Measurements from ENCODE around the gene REP15. TPM values are rescaled to one million over a fixed set of nuclear protein-coding genes. Genes with fewer than 3 reads are reported as not detected.

REP15 gene
- total RNA-seq, 2 experiments from 2014 or later = not detected

- DNase-seq (ENCODE audit: low spot score) = no peak
- Histone ChIP-seq H4K20me1 (ENCODE audit: insufficient read depth, low read length) (no peaks in the 10 kb centered on the region), H3K4me2 (ENCODE audit: low read length) (no peak overlapping the region), H3K36me3 (ENCODE audit: insufficient read depth, low read length) (no peaks in the 10 kb centered on the region), H3K27ac (ENCODE audit: low read depth, low read length, poor library complexity, severe bottlenecking) (no peak overlapping the region), H3K4me3 (ENCODE audit: low read depth, low read length, poor library complexity, severe bottlenecking) (no peak overlapping the region), H3K4me1 (ENCODE audit: insufficient read depth, low read length, poor library complexity, severe bottlenecking) (no peaks in the 10 kb centered on the region), H3K9me3 (ENCODE audit: low read length) (no peaks in the 10 kb centered on the region), H2AFZ (ENCODE audit: low read length) (no peak overlapping the region), H3K79me2 (ENCODE audit: insufficient read depth, low read depth, low read length) (no peaks in the 10 kb centered on the region), H3K9me2 (ENCODE audit: insufficient read depth, low read length) (no peaks in the 10 kb centered on the region)
- BruUV-seq (replicated peaks) = no TSS peak
- ChIA-PET CTCF (ENCODE audit: unreplicated experiment) (no interaction called here), POLR2A (no interaction called here)
- TF ChIP-seq CTCF (conservative IDR thresholded peaks at IDR 0.05; ENCODE audit: low read length) = no peak
- TF ChIP-seq EZH2phosphoT487 (IDR thresholded peaks at IDR 0.05; ENCODE audit: borderline replicate concordance, low read depth, low read length) = no peak
- intact Hi-C loops (cut with micrococcal nuclease; ENCODE audit: unreplicated experiment) = no loop called here
These were observed 2.8 kb upstream of the REP15 start for GRCh38 chr12:27693403-27693802.

- CTCF ChIA-PET (ENCODE audit: unreplicated experiment) = no interaction called here
- H3K9me2 ChIP-seq (ENCODE audit: insufficient read depth, low read length) = no peaks in the 10 kb centered on the region
- H3K36me3 ChIP-seq (ENCODE audit: insufficient read depth, low read length) = no peaks in the 10 kb centered on the region
- POLR2A ChIA-PET = interaction anchor here (0.7 kb wide), 1 partner anchor 260 kb away, joined by 3 read pairs; no protein-coding TSS in a partner anchor
- no peaks in the 10 kb centered on the region for H3K79me2 ChIP-seq (ENCODE audit: insufficient read depth, low read depth, low read length)
- no peak overlapping the region for H3K27ac ChIP-seq (ENCODE audit: low read depth, low read length, poor library complexity, severe bottlenecking)
- no TSS peak for BruUV-seq (replicated peaks)
- no peak for DNase-seq (ENCODE audit: low spot score)
- H3K4me1 ChIP-seq (ENCODE audit: insufficient read depth, low read length, poor library complexity, severe bottlenecking) = no peaks in the 10 kb centered on the region
- H3K9me3 ChIP-seq (ENCODE audit: low read length) = no peaks in the 10 kb centered on the region
- H4K20me1 ChIP-seq (ENCODE audit: insufficient read depth, low read length) = no peaks in the 10 kb centered on the region
- TF ChIP-seq EZH2phosphoT487 (IDR thresholded peaks at IDR 0.05; ENCODE audit: borderline replicate concordance, low read depth, low read length) (no peak), CTCF (conservative IDR thresholded peaks at IDR 0.05; ENCODE audit: low read length) (no peak)
- H3K4me3 ChIP-seq (ENCODE audit: low read depth, low read length, poor library complexity, severe bottlenecking) = no peak overlapping the region
- H2AFZ ChIP-seq (ENCODE audit: low read length) = no peak overlapping the region
- intact Hi-C loops (cut with micrococcal nuclease; ENCODE audit: unreplicated experiment) = no loop called here
- no peak overlapping the region for H3K4me2 ChIP-seq (ENCODE audit: low read length)
These were observed 523 bp upstream of the REP15 start for GRCh38 chr12:27695556-27696292.

DNA sequence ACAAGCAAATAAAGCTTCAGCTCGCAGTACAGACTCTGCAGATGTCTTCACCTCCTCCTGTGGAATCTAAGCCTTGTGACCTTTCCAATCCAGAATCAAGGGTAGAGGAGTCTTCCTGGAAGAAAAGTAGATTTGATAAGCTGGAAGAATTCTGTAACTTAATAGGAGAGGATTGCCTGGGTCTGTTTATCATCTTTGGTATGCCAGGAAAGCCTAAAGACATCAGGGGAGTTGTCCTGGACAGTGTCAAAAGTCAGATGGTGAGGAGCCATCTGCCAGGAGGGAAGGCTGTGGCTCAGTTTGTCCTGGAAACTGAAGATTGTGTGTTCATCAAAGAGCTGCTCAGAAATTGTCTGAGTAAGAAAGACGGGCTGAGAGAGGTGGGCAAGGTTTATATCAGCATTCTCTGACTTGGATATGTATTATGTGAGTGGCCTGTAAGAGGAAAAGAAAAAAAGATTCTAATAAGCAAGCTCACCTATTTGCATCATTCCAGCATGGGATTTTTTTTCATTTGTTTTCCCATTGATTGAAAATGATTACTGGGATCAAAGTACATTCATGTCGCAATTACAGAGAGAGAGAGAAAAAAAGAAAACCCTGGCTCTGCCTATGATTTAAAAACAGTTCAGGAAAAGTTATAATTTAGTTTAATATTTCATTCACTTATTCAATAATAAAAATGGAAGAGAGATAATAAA lies 767 bp downstream of the REP15 start:
- ChIA-PET CTCF (ENCODE audit: unreplicated experiment) (no interaction called here), POLR2A (interaction anchor here (0.7 to 0.8 kb wide), 2 partner anchors 261 to 721 kb away, joined by 3 read pairs; no protein-coding TSS in a partner anchor)

More for the DNA sequence above, 767 bp downstream of the REP15 start:
- H3K4me3 ChIP-seq (ENCODE audit: low read depth, low read length, poor library complexity, severe bottlenecking) = no peak overlapping the region
- no peak for DNase-seq (ENCODE audit: low spot score)
- no peaks in the 10 kb centered on the region for H4K20me1 ChIP-seq (ENCODE audit: insufficient read depth, low read length)
- no peaks in the 10 kb centered on the region for H3K9me3 ChIP-seq (ENCODE audit: low read length)
- no TSS peak for BruUV-seq (replicated peaks)
- no peaks in the 10 kb centered on the region for H3K4me1 ChIP-seq (ENCODE audit: insufficient read depth, low read length, poor library complexity, severe bottlenecking)
- H3K9me2 ChIP-seq (ENCODE audit: insufficient read depth, low read length) = no peaks in the 10 kb centered on the region
- no peak for TF ChIP-seq EZH2phosphoT487 (IDR thresholded peaks at IDR 0.05; ENCODE audit: borderline replicate concordance, low read depth, low read length)
- no peak for TF ChIP-seq CTCF (conservative IDR thresholded peaks at IDR 0.05; ENCODE audit: low read length)
- H3K79me2 ChIP-seq (ENCODE audit: insufficient read depth, low read depth, low read length) = no peaks in the 10 kb centered on the region
- H3K4me2 ChIP-seq (ENCODE audit: low read length) = no peak overlapping the region
- H3K36me3 ChIP-seq (ENCODE audit: insufficient read depth, low read length) = no peaks in the 10 kb centered on the region
- no peak overlapping the region for H2AFZ ChIP-seq (ENCODE audit: low read length)
- intact Hi-C loops (cut with micrococcal nuclease; ENCODE audit: unreplicated experiment) = no loop called here
- H3K27ac ChIP-seq (ENCODE audit: low read depth, low read length, poor library complexity, severe bottlenecking) = no peak overlapping the region

All from OCI-LY7 (cell line).